ENCODE measurements around the gene KIF3A. TPM values are rescaled to one million over a fixed set of nuclear protein-coding genes. Genes with fewer than 3 reads are reported as not detected.

The KIF3A gene
- total and polyA plus RNA-seq, 2 experiments from 2014 or later = 11.2 to 19.7 TPM

- no peak for TF ChIP-seq CTCF (conservative IDR thresholded peaks at IDR 0.05; ENCODE audit: low read depth in 2 of 2)
- no peak for TF ChIP-seq STAT1 (IDR thresholded peaks at IDR 0.05; ENCODE audit: unreplicated experiment)
- TF ChIP-seq ZNF331 (CRISPR knock-in tag; IDR thresholded peaks at IDR 0.05; ENCODE audit: low read depth) = no peak
- no peak for TF ChIP-seq EZH2phosphoT487 (IDR thresholded peaks at IDR 0.05; ENCODE audit: unreplicated experiment)
- TF ChIP-seq NANOG (IDR thresholded peaks at IDR 0.05; ENCODE audit: borderline replicate concordance) = no peak
- no peak for TF ChIP-seq JUNB (IDR thresholded peaks at IDR 0.05; ENCODE audit: unreplicated experiment)
- no peak for TF ChIP-seq REST (IDR thresholded peaks at IDR 0.05; ENCODE audit: unreplicated experiment)
- no peak for TF ChIP-seq EZH2 (IDR thresholded peaks at IDR 0.05; ENCODE audit: low read depth, unreplicated experiment)
- TF ChIP-seq CREB1 (CRISPR knock-in tag; IDR thresholded peaks at IDR 0.05; ENCODE audit: low read depth) = no peak
Measured at GRCh38 chr5:132750471-132751230, 13.3 kb upstream of the KIF3A start (continued).

GRCh38 chr5:132749506-132749905 lies 12.2 kb upstream of the KIF3A start:
- no peaks in the 10 kb centered on the region for H3K9me3 Mint-ChIP-seq
- Histone ChIP-seq H3K4me1 (ENCODE audit: insufficient read depth) (peaks cover under 1% of the 10 kb centered on the region; the same call in 1 of the 2 replicates), H3K27me3 (ENCODE audit: insufficient read depth) (peaks cover 56% of the 10 kb centered on the region), H3K4me2 (no peak overlapping the region), H3F3A (replicated peaks; ENCODE audit: low read depth) (no peaks in the 10 kb centered on the region), H4K20me1 (replicated peaks; ENCODE audit: insufficient read depth) (no peaks in the 10 kb centered on the region), H3K27ac (ENCODE audit: low read depth) (no peak overlapping the region), H2AFZ (no peak overlapping the region), H3K79me2 (replicated peaks; ENCODE audit: insufficient read depth) (no peaks in the 10 kb centered on the region), H3K36me3 (ENCODE audit: insufficient read depth) (no peaks in the 10 kb centered on the region), H3K4me3 (no peak overlapping the region), H3K9me2 (ENCODE audit: insufficient read depth) (no peaks in the 10 kb centered on the region)
- H3K27me3 Mint-ChIP-seq (ENCODE audit: insufficient read depth, low read depth, poor library complexity) = peaks cover 33% of the 10 kb centered on the region
- peaks cover 11% of the 10 kb centered on the region; the same call in 2 of the 3 replicates for H3K4me1 Mint-ChIP-seq
- H3K36me3 Mint-ChIP-seq (ENCODE audit: low read depth) = no peaks in the 10 kb centered on the region
- no peak overlapping the region for H3K4me3 Mint-ChIP-seq
- no peak for DNase-seq (ENCODE audit: low spot score)
- no peak overlapping the region for H3K27ac Mint-ChIP-seq
- no peak for ATAC-seq
- TF ChIP-seq ZNF462 (CRISPR knock-in tag; IDR thresholded peaks at IDR 0.05) (no peak), ETS1 (IDR thresholded peaks at IDR 0.05) (no peak), NANOG (IDR thresholded peaks at IDR 0.05; ENCODE audit: borderline replicate concordance) (no peak)
